A673 (cell line): Measurements from ENCODE around the gene ABCB1.

Experiments used
- CTCF ChIP-seq: fragments of 300-800, 200-600 bp; sonication (generic); conservative IDR thresholded peaks from 2 replicates; pipeline ENCODE4 v1.5.1; 2017; ENCODE audit warnings: low read depth, mild to moderate bottlenecking, antibody characterized with exemption, low read length, moderate library complexity, mixed read lengths
- EZH2 ChIP-seq: fragments of 200-600 bp; sonication (generic); IDR thresholded peaks from 2 replicates; pipeline ENCODE4 v1.6.1; 2017; ENCODE audit warnings: borderline replicate concordance, low read depth, mild to moderate bottlenecking, mixed read lengths, antibody characterized with exemption, low read length; ENCODE audit not compliant: poor library complexity, severe bottlenecking

GRCh38 chr7:87570178-87570577, 30.5 kb downstream of the ABCB1 start:
- no peak for TF ChIP-seq CTCF
- no peak for TF ChIP-seq EZH2
